GM18867 (cell line): ENCODE data around the gene LARP1.

ENCODE experiments used
- ATAC-seq: cut with Tn5 transposase; IDR thresholded peaks from one replicate; pipeline ENCODE4 v1.9.1; 2021; ENCODE audit warnings: mild to moderate bottlenecking, moderate library complexity; ENCODE audit not compliant: unreplicated experiment

The LARP1 gene

DNA sequence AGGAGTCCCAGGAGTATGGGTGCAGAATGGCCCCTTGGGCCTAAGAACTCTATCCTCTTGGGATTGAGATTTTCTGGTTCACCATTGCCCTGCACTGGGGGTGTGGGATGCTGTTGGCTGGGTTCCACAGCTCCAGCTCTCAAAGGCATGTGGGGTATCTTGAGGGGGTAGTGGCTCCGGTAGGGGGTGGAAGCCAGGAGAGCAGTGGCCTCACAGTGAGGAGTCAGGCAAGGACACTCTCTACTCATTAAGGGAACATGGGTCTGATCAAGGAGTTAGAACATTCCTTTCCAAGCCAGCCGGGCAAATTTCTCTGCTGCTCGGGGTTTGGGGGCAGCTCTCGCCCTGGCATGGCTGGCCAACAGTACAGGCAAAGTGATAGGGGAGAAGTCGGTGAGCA, 33.0 kb downstream of the LARP1 start:
- ATAC-seq: no peak

DNA sequence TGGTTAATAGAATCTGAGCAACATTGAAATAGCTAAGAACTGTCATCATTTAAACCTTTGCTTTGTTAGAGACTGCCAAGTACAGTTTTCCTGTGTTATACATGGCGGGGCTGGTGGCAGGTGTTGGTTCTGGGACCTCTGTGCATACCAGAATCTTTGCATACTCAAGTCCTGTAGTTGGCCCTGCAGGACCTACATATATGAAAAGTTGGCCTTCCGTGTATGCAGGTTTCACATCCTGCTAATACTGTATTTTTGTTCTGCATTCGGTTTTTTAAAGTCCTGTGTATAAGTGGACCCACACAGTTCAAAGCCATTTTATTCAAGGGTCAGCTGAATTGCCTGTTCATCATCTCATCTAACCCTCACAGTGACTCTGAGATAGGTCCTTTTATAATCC, 36.4 kb downstream of the LARP1 start:
- ATAC-seq: peak; percentile 88

DNA sequence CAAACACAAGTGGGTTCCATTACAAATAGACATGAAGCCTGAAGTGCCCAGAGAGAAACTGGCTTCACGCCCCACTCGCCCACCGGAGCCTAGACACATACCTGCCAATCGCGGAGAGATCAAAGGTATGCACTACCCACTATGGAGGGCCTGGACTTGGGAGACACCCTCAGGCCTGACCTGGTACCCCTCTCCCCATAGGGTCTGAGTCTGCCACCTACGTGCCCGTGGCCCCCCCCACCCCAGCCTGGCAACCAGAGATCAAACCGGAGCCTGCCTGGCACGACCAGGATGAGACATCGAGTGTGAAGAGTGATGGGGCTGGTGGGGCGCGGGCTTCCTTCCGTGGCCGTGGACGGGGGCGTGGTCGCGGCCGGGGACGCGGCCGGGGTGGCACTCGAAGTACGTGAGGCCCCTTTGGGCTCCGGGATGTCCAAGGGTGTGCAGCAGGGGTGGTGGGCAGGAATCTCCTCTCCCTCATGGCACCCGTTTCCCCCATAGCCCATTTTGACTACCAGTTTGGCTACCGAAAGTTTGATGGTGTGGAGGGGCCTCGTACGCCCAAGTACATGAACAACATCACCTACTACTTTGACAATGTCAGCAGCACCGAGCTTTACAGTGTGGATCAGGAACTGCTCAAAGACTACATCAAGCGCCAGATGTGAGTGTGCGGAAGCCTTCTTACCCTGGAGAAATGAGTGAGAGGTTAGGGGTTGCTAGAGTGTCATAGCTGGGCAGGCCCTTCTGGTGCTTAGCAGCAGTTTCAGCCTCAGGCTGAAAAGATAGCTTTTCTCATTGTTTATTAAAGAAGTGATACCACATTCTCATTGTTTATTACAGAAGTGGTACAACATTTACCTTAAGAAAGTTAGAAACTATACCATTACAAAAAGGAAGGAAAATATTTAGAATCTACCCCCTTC, 38.7 kb downstream of the LARP1 start:
- ATAC-seq: no peak

DNA sequence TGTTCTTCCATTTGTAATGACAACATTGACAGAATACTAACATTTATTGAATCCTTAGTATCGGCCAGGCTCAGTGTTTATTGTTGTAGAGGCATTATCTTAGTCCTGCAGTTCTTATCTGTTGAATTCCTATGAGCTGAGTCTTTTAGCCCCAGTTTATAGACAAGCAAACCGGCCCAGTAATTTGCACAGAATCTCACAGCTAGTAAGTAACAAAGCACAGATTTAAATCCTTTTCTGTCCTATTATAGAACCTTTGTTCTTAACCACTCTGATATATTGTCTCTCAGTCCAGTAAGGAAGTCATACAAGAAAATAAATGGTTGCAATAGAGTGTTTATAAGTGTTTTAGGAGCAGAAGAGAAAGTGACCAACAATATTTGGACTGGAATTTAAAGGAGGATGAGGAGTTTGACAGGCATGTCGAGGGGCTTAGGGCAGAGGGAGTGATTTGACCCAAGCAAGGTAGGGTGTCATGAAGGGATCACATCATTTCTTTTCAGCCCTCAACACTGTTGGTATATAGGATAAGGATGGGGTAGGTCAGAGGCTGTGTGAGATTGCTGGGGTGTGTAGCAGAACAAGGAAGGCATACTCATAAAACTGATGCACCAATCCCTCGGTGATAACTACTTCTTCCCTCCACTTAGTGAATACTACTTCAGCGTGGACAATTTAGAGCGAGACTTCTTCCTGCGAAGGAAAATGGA, 39.5 kb downstream of the LARP1 start:
- no peak for ATAC-seq

DNA sequence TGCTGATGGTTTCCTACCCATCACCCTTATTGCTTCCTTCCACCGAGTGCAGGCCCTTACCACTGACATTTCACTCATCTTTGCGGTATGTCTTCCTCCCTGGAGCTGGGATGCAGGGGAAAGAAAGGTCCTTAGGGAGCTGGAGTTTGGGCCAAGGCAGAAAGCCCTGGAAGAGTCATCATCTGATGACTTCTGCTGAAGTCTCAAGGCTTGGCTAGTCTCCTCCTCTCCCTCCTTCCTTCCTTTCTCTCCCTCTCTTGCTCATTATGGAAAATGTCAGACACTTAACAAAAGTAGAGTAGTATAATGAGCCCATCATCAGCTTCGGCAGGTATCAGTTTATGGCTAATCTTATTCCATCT, 40.0 kb downstream of the LARP1 start:
- ATAC-seq: no peak

DNA sequence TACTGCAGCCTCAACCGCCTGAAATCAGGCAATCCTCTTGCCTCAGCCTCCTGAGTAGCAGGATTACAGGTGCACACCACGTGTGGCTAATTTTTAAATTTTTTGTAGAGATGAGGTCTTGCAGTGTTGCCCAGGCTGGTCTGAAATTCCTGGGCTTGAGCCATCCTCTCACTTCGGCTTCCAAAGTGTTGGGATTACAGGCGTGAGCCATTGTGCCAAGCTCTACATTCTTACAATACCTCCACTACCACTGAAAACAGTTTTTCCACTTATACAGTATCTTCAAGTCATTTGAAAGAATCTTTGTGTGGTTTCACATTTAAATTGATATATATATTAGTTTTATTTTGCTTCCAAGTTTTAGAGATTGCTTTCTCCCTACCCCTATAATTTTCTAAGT, 42.6 kb downstream of the LARP1 start:
- ATAC-seq: no peak

DNA sequence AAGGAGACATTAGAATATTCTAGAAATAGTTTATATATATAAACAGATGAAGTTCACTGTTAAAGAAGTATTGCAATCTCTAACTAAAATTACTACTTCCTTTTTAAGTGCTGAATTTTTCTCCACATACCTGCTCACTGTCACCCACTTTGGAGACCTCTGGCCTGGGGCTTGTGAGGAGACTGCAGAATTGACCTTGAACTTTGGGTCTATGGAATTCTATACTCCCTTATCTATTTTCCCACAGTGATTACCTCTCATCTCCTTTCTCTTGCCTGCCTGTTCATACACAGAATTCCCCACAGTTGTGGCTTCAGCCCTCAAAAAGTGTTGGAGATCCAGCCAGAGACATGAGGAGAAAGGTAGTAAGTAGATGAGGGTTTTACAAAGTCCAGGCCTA, 45.4 kb downstream of the LARP1 start:
- no peak for ATAC-seq

DNA sequence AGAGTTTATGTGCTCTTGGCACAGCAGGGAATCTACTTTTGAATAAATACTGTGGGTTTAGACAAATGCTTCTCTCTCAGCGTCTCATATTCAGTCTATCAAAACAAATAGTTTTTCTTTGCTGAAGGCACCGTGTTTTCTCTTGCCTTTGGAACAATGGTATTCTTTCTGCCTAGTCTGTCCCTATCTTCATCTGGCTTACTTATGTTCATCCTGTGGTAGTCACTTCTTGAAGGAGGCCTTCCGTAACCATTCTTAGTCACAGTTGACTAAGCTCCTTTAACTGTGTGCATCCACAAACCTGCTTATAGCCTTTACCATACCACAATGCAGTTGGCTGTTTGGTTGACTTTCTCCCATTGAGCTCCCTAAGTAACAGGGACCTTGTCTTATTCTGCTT, 45.9 kb downstream of the LARP1 start:
- no peak for ATAC-seq

DNA sequence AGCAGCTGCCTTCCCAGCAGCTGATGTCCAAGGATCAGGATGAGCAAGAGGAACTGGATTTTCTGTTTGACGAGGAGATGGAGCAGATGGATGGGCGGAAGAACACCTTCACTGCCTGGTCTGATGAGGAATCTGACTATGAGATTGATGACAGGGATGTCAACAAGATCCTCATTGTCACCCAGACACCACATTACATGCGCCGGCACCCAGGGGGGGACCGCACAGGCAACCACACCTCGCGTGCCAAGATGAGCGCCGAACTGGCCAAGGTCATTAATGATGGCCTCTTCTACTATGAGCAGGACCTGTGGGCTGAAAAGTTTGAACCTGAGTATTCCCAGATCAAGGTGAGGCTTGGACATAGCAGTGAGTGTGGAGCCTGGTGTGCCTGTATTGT, 46.9 kb downstream of the LARP1 start:
- ATAC-seq: no peak

DNA sequence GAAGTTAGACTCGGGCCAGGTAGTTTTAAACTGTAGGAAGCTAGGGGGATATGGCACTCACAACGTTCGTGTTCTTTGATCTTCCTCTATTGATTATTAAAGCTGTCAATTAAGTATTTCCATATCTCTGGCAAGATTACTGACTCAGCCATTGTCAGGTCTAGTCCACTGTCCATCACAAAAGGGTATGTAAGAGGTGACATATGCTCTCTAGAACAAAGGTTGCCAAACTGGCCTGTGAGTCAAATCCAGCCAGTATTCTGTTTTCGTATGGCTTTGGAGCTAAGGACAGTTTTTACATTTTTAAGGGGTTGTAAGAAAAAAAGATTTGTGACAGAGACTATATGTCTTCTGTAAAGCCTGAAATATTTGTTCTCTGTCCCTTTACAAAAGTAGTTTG, 51.0 kb downstream of the LARP1 start:
- ATAC-seq: no peak

DNA sequence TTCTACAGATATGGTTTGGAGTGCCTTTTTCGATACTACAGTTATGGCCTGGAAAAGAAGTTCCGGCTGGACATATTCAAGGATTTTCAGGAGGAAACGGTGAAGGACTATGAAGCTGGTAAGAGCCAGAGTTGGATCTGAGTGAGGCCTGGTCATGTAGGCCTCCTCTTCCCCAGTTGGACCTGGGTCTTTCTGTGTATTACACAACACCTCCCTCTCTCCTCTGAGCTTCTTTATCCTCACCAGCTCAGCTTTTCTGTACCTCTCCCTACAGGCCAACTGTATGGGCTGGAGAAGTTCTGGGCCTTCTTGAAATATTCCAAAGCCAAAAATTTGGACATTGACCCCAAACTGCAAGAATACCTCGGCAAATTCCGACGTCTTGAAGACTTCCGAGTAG, 56.1 kb downstream of the LARP1 start:
- no peak for ATAC-seq

DNA sequence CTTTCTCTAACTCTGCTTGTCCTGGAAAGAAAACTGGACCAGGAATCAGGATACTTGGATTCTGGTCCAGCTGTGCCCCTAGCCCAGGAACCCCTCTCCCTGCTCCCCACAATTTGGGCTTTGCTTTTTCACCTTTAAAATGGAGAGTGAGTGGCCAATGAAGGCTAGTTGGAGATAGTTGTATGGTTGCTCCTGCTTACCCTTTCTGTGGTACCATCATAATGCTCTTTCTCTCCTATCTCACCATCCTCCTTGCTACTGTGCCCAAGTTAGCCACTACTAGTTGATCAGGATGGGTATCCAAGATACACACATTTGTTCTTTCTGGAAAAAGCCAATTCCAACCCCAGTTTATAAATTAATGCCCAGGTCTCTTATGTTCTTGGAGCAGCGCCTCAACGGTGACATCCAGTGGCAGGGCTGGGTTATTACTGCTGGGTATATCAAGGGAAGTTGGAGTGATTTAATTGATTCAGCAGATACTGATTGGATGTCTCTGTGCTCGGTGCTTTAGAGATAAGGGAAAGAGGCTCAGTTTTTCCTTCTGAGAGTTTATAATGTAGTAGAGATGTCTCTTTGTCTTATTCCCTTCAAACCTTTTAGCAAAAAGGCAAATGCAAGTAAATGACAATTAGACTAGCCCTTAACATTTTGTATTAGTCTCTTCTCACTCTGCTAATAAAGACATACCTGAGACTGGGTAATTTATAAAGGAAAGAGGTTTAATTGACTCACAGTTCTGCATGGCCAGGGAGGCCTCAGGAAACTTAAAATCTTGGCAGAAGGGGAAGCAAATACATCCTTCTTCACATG, 56.7 kb downstream of the LARP1 start:
- ATAC-seq: peak; percentile 70

DNA sequence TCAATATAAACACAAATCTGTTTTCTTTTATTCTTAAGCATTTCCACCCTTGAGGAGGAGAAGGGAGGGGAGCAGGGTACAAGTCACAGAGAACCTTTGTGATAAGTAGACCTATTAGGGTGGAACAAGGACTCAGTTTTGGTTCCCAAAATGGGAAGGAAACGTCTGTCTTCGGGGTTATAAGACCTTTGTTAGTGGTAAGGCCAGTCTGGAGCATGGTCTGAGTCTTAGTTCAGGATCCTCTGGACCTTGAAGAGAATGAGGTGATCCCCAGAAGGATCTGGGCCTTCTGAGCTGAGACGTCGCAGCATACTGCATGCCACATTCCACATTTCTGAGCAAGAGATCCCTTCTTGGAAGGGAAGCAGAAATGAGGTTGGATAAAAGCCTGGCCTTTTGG, 58.0 kb downstream of the LARP1 start:
- ATAC-seq: no peak

DNA sequence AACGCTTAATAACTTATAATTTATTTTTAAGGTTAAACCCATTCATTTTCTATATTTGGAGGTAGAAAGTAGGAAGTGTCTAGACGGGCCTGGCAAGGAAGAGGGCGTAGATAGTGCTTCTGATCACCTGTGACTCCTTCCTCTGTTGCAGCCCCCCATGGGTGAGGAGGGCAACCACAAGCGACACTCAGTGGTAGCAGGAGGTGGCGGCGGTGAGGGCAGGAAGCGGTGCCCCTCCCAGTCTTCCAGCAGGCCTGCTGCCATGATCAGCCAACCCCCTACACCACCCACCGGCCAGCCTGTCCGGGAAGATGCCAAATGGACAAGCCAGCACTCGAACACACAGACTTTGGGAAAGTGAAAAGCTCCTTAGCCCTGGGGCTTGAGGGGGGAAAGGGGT, 58.6 kb downstream of the LARP1 start:
- no peak for ATAC-seq

DNA sequence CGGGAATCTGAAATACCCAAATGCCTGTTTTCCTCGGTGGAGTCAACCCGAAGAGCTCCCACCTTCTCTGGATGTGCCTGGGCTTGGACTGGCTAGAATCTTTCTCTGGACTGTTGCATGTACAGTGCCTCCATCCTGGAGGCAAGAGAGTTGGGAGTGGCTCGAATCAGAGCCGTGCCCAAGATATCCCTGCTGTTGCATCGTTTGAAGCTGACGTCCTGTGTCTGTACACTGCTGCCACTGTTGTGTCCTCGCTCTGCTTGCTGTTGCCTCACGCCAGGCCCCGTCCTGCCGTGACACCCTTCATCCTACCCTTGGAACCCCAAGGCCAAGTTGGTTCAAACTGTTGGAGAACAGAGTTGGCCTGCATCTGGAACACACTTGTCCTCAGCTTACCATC, 59.8 kb downstream of the LARP1 start:
- ATAC-seq: no peak

DNA sequence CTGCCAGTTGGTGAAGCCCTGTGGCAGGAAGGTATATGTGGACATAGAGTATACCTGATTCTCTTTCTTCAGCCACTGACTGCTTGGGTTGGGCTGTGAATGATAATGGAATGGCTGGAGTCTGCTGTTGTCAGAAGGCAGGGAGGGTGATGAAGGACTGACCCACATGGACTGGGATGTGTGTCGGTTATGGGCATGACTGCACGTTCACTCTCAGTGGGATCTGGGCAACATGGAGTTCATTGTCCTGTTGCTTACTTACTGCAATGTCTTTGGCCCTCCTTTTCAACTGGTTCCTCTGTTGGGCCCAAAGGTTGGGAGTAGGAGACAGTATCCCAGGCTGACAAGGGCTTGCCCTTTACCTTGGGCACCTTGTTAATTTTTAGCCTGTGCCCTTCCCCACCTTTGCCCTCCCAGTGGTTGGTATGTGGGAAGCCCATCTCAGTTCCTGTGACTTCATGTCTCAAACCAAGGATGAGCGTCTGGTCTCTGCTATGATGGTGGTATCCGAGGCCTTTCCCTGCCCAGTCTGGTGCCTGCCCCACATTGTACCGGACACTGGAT, 60.6 kb downstream of the LARP1 start:
- no peak for ATAC-seq

DNA sequence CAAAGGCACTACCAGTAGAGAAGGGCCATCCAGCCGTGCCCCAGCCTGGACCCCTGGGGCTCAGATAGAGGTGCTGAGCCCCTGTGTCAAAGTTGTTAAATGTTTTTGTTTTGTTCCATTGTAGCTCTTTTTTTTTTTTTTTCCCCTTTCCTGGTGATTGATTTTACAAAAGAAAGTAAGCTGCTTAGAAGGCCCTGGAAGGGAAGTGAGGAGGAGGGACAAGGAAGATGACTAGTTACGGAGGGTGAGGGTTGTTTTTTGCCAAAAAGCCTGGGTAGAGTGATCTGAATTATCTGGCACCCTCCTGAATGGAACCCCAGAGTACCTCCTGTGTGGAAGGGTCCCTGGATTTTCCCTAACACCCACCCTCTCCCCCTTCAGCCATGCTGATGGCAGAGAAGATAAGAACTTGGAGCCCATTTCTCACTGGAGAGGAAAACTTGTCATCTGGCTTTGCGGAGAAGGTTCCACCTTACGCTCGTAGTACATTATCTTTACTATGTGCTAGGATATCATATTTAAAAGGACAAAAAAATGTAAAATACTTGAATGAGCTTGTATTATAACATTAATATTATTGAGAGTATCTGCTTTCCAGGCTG, 61.8 kb downstream of the LARP1 start:
- no peak for ATAC-seq

DNA sequence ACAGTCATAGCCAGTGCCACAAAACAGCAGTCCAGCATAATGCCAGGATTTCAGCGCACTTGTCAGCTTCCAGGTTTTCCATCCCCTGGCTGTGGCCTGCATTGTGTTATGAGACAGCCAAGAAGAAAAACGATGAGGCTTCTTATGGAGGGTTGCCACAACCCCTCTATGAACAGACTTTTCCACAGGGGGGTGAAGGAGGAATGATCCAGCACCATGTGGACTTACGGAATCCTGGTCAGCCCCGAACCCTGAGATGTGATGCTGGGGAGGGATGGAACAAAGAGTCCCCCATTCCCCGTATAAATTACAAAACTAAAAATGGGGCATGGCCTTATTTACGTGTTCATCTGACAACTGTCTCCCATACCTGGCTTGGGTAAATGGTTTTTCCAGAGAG, 62.6 kb downstream of the LARP1 start:
- no peak for ATAC-seq

DNA sequence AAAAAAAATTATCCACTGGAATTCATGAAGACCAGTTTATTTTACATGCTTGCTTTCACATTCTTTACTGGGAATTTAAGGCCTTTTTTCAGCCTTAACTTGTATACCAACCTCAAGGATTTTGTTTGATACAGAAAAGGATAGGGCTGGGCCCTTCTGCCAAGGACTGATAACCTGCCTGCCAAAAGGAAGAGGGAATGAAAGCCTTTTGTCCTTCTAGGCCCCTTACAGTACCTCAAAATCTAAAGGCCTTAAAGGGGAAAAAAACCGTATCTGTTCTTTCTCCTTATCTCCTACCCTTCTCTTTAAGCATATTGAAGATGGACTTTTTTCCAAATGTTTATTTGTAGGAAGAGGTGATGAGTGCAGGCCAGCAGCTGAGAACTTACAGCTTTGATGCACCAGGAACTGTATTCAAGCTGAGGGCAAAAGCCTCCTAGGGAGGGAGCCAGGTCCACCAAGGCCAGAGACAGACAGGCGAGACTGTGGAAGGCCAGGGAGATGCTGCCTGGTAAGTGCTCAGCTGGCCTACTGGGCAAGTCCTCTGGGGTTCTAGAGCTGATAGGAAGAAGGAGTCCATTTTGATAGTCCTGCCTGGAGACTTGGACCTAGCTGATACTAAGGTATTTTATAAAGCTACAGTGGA, 63.4 kb downstream of the LARP1 start:
- no peak for ATAC-seq

DNA sequence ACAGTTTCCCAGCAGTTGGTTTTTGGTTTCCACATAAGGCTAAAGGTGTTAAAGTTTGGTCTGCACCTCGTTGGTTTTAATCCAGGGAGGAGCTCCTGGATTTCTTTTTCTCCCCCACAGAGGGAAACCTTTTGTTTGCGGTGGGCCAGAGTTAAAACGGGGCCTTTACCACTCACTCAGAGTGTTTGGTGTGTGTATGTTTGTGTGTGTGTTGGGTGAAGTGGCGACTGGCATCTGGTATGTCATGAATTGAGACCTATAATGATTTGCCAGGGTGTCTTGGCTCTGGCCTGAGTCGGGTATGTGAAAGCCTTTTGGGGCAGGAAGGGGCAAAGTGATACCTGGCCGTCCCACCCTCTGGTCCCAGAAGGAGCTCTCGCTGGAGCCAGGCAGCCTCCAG, 64.4 kb downstream of the LARP1 start:
- no peak for ATAC-seq
